GM21390 (cell line): ENCODE measurements around the gene CORO1C.
"Not testable (repeated sequence)": the region's sequence is repeated elsewhere in the genome, so short reads cannot be mapped to it uniquely, and the experiment has no call there.

Source experiments
- ATAC-seq: cut with Tn5 transposase; IDR thresholded peaks from one replicate; pipeline ENCODE4 v1.9.1; 2021; ENCODE audit not compliant: unreplicated experiment

Gene CORO1C

DNA sequence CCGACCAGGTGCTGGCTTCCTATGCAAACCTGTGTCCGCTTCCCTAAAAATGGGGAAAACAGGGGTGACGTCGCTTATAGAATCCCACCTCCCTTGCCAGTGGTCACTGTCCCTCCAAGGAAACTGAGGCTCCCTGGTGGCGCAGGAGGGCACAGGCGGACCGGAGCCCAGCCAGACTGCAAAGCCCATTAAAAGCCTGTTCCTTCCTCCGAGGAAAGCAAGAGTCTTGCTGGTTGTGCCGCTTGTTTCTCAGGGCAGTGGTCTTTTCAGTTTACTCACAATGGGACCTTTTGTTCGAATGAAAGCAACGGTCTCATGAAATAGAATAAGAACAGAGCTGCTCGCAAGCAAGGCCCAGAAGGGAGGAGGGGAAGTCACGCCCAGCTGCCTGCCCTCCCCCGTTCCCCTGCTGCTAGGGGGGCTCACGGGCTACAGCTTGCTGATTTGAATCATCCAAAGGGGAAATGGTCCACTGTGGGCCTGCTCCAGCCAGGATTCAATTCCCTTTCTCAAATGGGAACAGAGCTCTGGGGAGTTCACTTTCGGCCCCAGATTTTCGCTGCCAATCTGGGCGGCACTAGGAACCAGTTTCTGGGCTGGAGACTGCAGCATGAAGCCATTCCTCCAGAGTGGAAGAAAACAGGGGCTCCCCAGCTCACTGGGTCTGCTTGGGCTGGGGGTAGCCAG, 93.0 kb downstream of the CORO1C start:
- ATAC-seq: no peak

DNA sequence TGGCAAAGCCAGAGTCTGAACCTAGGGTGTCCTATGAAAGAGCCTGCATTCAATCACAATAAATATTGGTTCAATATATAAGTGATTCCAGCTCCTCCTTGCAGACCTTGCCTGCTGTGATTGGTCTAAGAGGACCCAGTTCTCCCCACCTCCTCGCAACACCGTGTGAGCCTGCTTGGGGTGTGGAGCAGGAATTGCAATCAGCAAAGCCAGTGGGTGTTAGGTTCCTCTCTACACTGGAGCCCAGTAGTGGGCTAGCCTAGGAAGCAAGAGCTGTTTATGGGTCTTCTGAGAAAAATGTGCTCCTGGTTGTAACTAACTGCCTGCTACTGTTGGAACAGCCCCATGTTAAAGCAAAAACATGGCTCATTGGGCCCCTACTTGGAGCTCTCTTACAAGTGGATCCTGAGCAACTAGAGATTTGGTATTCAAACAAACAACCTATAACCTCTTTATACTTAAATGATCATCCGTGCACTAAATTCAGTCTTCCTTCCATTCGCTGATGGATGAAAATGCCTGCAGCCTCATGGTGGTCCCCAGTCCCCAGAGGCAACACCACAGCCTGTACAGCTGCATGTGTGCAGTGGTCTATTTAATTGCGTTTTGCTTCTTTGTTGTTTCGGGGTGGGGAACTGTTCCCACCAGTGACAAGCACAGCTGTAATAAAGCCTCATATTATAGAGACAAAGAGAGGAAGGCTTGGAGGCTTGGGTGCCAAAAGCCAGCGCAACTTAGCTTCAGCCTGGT, 93.9 kb downstream of the CORO1C start:
- no peak for ATAC-seq

DNA sequence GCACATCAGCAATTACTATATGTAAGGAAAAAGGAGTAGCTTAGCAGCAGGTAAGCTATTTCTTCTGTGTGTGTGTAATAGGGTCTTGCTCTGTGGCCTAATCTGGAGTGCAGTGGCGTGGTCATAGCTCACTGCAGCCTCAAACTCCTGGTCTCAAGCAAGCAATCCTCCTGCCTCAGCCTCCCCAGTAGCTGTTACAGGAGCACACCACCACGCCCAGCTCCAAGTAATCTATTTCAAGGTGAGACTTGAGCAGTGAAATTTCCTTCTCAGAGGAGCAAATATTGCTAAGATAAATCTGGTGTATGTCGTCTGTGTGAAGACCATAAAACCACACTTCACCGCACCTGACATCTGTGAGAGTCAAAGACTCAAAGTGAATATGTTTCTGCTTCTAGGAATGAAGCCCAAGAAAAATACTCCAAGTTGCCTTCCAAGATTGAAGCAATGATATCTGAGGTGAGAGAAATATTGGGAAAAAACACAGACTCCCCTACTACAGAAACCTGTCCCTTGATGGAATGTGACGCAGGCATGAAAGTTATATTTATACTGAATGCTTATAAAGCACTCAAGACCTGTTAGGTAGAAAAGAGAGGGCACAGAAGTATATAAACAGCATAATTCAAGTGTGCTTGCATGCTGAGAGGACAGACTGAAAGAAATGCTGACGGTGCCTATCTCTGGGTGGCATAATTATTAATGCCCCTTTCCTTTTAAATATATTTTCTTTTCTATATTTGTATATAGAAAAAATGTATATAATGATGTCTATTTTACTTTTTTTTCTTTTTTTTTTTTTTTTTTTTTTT, 95.1 kb downstream of the CORO1C start:
- ATAC-seq: peak; percentile 3

DNA sequence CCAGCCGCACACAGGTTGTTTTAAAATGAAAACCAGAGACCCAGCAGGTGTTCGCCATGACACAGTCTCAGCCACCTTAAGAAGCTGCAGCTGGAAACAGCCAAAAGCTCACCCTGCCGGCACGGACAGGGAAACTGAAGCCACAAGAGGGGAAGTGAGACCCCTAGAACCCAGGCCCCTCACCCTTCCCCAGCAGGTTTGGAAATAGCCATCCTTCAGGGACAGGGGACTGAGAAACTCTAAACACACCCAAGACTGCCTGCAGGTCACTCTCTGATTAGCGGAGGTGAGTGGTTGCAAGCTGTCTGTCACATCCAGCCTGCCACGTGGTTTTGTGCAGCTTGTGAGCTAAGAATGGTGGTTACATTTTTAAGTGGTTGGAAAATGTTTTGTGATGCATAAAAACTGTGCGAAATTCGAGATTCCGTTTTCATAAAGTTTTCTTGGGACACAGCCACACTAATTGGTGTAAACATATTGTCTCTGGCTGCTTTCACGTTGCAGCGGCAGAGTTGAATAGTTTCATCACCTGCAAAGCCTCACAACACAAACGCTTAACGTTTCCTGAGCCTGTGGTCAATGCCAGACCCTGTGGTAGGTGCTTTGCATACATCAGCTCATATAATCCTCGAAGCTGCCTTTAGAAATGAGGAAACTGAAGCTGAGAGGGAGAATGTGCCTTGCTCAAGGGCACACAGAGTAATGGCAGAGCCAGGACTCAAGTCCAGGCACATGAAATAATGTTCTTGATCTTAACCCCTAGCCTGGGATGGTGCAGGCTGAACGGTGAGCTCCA, 95.9 kb downstream of the CORO1C start:
- ATAC-seq: peak; percentile 55

DNA sequence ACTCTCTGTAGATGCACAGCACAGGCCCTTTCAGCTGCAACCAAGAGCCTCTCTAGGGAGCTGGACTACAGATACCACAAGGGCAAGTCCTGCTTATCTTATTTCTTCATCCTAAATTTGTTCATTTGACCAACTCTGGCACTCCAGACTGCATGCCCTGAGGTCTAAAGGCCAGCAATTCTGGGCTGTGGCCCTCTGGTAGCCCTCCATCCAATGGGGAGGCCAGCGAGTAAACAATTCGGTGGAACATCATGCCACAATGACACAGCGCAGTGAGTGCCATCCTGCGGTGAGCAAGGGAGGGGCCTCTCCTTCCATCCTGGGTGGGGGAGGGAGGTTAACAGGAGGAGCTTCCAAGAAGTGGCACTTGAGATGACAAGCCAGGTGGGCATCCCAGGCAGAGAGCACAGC, 97.0 kb downstream of the CORO1C start:
- ATAC-seq: no peak

DNA sequence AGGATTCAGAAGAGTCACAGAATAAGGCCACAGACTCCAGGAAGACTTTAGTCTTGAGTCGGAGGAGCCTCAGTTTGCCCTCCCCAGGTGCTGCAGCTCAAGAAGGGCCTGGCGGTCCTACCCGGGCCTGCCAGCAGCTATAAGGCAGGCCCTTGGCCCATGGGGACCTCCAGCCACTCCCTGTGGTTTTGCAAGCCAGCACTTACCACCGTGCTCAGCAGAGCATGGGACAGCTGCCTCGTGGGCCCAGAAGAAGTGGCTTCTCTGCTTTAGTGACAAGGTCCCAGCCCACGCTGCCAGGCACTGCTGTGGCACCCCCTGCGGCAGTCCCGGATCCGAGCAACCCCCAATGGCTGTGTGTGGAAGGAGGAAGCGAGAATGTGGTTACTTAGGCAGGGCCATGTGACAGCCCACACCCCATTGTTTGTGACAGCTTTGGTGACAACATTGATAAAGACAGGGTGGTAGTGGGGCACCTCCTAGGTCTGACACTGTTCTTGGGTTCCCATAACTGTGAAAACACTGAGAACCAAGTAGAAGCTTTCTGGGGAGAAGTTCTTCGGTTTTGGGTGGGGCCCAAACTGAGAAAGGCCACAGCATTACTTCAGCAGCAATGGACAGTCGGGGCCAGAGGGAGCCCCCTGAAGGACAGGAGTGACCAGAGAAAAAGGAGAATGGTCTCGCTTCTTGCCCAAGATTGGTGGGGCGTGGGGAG, 97.6 kb downstream of the CORO1C start, which contains the start of gene SELPLG:
Gene SELPLG (minus strand): TSS at position 361 of the 715 bp plus-strand sequence. CDS start 9,587 bp downstream, outside the sequence.
- ATAC-seq: peak; percentile 49

DNA sequence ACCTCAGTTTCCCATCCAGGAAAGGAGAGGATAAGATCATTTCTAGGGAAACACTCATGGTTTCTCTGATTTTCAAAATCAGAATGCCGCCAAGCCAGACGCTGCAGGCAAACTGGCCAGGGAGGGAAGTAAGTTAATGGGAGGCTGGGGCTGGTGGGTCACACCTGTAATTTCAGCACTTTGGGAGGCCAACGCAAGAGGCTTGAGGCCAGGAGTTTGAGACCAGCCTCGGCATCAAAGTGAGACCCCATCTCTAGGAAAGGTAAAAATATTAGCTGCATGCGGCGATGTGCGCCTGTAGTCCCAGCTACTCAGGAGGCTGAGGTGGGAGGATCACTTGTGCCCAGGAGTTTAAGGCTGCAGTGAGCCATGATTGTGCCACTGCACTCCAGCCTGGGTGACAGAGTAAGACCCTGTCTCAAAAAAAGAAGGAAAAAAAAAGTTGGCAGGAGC, 98.2 kb downstream of the CORO1C start:
- ATAC-seq: no peak

DNA sequence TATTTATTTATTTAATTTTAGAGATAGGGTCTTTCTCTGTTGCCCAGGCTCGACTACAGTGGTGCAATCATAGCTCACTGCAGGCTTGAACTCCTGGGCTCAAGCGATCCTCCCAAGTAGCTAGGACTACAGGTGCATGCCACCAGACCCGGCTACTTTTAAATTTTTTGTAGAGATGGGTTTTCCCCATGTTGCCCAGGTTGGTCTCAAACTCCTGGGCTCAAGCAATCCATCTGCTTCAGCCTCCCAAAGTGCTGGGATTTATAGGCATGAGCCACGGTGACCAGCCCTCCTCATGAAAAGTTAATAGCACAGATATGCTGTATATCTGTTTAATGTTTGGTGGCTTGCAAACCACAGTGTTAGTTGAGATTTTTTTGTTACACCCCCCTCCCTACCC, 100.1 kb downstream of the CORO1C start:
- not testable (repeated sequence) for ATAC-seq

DNA sequence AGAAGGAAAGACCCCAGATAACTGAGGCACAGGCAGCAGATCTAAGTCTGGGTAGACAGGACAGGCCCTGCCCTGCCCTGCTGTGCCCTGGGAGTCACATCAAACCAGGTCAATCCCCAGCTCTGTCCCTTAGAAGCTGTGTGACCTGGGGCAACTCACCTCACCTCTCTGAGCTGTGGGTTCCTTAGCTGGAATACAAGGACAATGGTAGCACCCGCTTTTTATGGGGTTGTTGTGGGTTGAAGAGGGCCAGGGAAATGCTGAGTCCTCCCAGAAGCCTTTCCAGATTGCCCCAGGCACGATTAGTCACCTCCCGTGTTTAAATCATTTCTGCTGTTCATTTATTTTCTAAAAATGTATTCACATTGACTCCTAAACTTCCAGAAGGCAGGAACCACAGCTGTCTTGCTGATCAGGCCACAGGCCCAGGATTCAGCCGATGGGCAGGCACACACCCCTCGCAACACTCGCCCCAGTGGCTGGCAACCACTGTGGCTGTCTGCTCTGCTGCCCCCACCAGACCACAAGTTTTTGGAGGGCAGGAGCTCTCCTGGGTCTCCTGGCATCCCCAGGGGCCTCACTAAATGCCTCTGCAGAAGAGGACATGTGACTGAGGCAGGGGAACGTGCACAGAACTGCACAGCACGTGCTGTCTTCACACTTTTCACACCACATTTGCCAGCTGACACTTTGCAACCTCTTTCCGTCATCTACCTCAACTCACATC, 100.7 kb downstream of the CORO1C start:
- no peak for ATAC-seq

DNA sequence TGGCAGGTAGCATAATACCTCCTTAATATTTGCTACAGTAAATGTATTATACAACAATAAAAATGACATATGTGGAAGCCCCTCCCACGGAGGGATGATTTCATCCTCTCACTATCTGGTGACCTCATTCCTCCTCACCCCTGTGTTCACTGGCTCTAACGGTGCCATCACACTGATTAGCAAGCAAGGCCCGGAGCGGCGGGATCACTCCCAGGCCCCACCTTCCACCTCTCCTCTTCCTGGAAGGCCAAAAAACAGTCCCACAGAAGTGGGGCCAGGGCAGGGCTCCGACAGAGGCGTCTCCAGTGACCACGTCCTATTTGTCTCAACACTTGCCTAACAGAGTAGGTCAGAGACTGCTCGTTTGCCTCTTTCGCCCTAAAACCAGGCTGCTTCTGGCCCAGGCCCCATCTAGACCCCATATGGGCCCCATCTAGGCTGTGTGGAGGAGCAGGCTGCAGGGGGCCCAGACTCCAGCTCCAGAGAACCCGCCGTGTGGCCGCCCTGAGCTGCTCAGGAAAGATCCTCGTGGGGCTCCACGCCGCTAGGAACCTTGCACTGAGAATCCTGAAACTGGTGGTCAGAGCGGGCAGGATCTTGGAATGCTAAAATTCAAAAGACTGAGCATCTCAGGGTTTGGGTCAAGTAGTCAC, 101.4 kb downstream of the CORO1C start:
- no peak for ATAC-seq

DNA sequence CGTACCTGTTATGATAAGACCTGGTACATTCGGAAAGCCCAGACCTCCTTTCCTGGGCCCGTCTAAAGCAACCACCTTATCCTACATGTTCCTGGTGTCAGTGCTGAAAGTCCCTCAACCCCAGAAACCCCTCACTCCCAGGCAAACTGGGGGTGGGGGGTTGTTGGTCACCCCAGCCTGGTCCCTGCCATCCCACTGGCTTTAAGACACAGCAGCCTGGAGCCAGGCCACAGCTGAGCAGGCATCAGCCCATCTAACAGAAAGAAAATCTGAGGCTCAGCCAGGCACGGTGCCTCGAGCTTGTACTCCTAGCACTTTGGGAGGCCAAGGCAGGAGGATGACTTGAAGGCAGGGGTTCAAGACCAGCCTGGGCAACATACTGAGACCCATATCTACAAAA, 102.2 kb downstream of the CORO1C start:
- ATAC-seq: no peak

DNA sequence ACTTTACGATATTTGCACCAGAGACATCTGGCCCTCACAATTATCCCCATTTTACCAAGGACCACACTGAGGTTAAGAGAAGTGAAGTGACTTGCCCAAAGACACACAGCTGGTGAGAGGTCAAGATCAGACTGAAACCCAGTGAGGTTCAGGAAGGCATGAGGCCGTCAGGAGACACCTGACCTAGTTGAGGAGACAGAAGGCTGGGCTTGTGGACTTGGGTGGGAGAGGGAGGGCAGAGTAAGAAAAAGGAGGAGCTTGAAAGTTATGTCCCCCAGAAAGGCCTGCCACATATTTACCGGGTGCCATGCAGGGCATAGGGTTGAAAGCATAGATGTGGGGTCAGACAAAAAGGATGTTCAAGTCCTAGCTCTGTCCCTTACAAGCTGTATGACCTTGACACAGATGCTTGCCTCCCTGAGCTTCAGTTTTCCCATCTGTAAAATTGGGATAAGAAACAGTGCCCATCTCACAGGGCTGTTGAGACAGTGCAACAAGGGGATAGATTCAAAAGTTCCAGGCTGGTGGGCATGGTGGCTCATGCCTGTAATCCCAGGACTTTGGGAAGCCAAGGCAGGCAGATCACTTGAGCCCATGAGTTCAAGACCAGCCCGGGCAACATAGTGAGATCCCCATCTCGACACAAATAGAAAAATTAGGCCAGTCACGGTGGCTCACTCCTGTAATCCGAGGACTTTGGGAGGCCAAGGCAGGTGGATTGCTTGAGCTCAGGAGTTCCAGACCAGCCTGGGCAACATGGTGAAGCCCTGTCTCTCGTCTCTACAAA, 104.0 kb downstream of the CORO1C start:
- ATAC-seq: no peak

DNA sequence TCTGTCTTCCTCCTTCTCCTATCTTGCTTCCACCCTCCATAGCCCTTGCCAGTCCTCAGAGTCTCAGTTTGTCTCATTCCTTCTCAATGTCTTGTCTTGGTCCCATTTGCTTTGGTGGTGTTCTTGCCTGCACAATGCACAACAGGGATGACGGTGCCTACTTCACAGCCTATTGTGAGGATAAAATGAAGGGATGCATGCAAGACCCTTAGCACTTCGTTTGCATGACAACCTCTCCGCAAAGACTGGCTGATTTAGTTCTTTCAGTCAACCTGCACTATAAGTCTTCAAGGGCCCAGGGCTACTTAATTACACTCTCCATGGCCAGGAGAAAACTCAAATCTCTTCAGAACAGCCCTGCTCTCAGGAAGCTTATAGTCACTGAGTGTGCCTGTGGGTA, 106.1 kb downstream of the CORO1C start:
- no peak for ATAC-seq

DNA sequence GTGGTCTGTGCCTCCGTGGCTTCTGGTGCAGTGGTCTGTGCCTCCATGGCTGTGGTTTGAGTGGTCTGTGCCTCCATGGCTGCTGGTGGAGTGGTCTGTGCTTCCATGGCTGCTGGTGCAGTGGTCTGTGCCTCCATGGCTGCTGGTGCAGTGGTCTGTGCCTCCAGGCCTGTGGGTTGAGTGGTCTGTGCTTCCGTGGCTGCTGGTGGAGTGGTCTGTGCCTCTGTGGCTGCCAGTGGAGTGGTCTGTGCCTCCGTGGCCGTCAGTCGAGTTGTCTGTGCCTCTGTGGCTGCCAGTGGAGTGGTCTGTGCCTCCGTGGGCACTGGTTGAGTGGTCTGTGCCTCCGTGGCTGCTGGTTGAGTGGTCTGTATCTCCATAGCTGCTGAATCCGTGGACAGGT, 107.7 kb downstream of the CORO1C start:
- no peak for ATAC-seq

DNA sequence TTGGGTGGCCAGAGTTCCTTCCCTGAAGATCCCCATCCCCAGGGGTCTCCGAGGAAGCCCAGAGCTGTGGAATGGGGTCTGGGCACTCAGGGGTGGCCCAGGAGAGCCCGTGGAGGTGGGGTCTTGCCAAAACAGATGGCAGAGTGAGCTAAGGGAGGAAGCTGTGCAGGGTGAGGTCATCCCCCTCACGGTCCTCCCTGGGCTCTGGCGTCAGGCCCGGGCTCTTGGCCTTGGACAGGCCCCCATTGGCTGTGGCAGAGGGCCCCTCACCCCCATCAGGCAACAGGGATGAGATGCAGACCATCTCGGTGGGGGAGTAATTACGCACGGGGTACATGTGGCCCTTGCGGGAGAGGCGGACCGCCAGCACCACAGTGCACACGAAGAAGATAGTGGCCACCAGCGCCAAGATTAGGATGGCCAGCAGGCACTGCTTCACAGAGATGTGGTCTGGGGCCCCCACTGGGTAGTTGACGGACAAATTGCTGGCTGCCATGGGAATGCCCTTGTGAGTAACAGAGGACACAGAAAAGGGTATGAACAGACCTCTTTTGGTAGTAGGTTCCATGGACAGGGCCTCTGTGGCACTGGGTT, 108.3 kb downstream of the CORO1C start:
- ATAC-seq: no peak

DNA sequence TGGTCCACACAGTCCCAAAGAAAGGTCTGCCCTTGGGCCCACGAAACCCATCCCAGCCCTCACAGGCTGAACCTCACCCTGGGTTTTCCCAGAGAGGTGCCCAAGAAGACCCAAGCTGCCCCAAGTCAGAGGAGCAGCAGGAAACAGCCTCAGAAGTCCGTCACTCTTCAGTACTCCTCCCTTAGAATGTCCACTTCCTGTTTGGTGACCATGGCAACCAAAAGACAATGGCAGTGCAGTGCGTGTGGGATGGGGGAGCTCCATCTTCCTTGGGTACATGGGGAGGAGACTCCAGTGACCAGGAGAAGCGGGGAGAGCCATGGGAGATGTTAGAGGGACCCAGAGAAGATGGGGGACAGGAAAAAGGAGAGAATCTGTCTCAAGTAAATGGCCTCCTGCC, 108.9 kb downstream of the CORO1C start:
- ATAC-seq: no peak

DNA sequence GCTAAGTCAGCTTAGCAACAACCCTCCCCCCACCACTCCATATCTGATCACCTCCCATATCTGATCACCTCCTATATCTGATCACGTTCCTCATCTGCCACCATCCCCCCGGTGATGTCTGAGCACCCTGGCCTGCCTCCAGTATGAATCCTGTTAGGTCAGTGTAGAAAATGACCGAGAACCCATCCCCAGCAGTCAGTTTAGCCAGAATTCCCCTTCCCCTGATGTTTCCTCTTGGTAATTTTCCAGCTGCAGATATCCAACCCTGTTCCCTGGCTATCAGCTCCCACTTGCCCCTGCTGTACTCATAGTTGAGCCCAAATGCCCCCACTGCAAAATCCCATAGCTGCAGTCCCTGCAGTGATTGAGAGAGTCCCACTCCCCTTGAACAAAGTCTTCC, 110.2 kb downstream of the CORO1C start:
- ATAC-seq: no peak
